IMR-90 (cell line): ENCODE data around the gene ELP2. TPM values are rescaled to one million over a fixed set of nuclear protein-coding genes. Genes with fewer than 3 reads are reported as not detected.

Source experiments
- ATAC-seq: fragments of 200-7000 bp; cut with Tn5 transposase; 2 replicates; pipeline ENCODE4 v1.9.1; 2020; ENCODE audit warnings: low read depth, mild to moderate bottlenecking, moderate library complexity
- BruUV-seq: library from RNA; stranded (reverse); fragments of 400-500 nt; replicated peaks from 2 replicates; lab custom pipeline; 2021; lab: Mats Ljungman, UMichigan
- CTCF ChIA-PET: fragments of 300-600 bp; formaldehyde crosslinking; extraction: SDS; loops from one replicate; lab custom pipeline; 2021; ENCODE audit warnings: antibody characterized with exemption; lab: Yijun Ruan, JAX
- POLR2A ChIA-PET: fragments of 300-600 bp; sonication (Branson Sonifier 250); formaldehyde crosslinking; loops from one replicate; lab custom pipeline; 2022; ENCODE audit warnings: antibody characterized with exemption; ENCODE audit not compliant: unreplicated experiment; lab: Charles Lee
- DNase-seq: peaks from one replicate; pipeline ENCODE4 v3.0.0; 2013
- H2AFZ ChIP-seq: replicated peaks from 2 replicates; pipeline ENCODE3; 2013; ENCODE audit warnings: low read length, mild to moderate bottlenecking; ENCODE audit not compliant: poor library complexity
- H2AK5ac ChIP-seq: 2 replicates; pipeline ENCODE4 v1.6.1; 2013; ENCODE audit warnings: low read depth, low read length, inconsistent platforms
- H2AK9ac ChIP-seq: replicated peaks from 2 replicates; pipeline ENCODE3; 2013; ENCODE audit warnings: mild to moderate bottlenecking, low read depth, low read length, moderate library complexity; ENCODE audit not compliant: poor library complexity
- H2BK120ac ChIP-seq: 2 replicates; pipeline ENCODE4 v1.6.1; 2013; ENCODE audit warnings: low read depth, low read length, inconsistent platforms
- H2BK15ac ChIP-seq: 3 replicates; pipeline ENCODE4 v1.6.1; 2013; ENCODE audit warnings: low read depth, low read length, inconsistent platforms
- H2BK20ac ChIP-seq: 2 replicates; pipeline ENCODE4 v1.6.1; 2013; ENCODE audit warnings: low read depth, mild to moderate bottlenecking, inconsistent platforms, low read length, moderate library complexity
- H2BK5ac ChIP-seq: 2 replicates; pipeline ENCODE4 v1.6.1; 2013; ENCODE audit warnings: mild to moderate bottlenecking, low read depth, low read length, inconsistent platforms; ENCODE audit not compliant: poor library complexity, severe bottlenecking
- H3K14ac ChIP-seq: replicated peaks from 2 replicates; pipeline ENCODE4 v1.6.1; 2013; ENCODE audit warnings: low read depth, low read length, inconsistent platforms
- H3K18ac ChIP-seq: 2 replicates; pipeline ENCODE4 v1.6.1; 2013; ENCODE audit warnings: low read depth, low read length, control low read depth
- H3K23ac ChIP-seq: 2 replicates; pipeline ENCODE4 v1.6.1; 2013; ENCODE audit warnings: low read depth, low read length, inconsistent platforms
- H3K27ac ChIP-seq: 2 replicates; pipeline ENCODE4 v1.5.1; 2013; ENCODE audit warnings: mild to moderate bottlenecking, control low read depth, low read length; ENCODE audit not compliant: insufficient read depth
- H3K27me3 ChIP-seq: 2 replicates; pipeline ENCODE4 v1.6.1; 2013; ENCODE audit warnings: low read length; ENCODE audit not compliant: control insufficient read depth, insufficient read depth
- H3K36me3 ChIP-seq: 2 replicates; pipeline ENCODE4 v1.6.1; 2013; ENCODE audit warnings: low read length, mixed read lengths; ENCODE audit not compliant: control insufficient read depth, insufficient read depth
- H3K4ac ChIP-seq: 2 replicates; pipeline ENCODE4 v1.6.1; 2013; ENCODE audit warnings: low read depth, low read length, inconsistent platforms
- H3K4me1 ChIP-seq: 2 replicates; pipeline ENCODE4 v1.6.1; 2013; ENCODE audit warnings: low read length, mixed read lengths; ENCODE audit not compliant: control insufficient read depth, insufficient read depth
- H3K4me2 ChIP-seq: 2 replicates; pipeline ENCODE4 v1.6.1; 2013; ENCODE audit warnings: low read depth, mild to moderate bottlenecking, control low read depth, low read length, moderate library complexity
- H3K4me3 ChIP-seq: 2 replicates; pipeline ENCODE4 v1.5.1; 2013; ENCODE audit warnings: low read depth, mild to moderate bottlenecking, control low read depth, low read length, moderate library complexity; ENCODE audit not compliant: insufficient read depth
- H3K56ac ChIP-seq: 2 replicates; pipeline ENCODE4 v1.6.1; 2013; ENCODE audit warnings: low read length, inconsistent platforms; ENCODE audit not compliant: insufficient read depth; ENCODE audit errors: extremely low read depth
- H3K79me1 ChIP-seq, 2 experiments: 2 replicates each; pipeline ENCODE4 v1.6.1; 2013; ENCODE audit warnings: low read length in 2 of 2, inconsistent platforms in 1 of 2, low read depth in 1 of 2
- H3K9ac ChIP-seq: 2 replicates; pipeline ENCODE4 v1.6.1; 2013; ENCODE audit warnings: low read depth, low read length, control low read depth
- H3K9me1 ChIP-seq: 2 replicates; pipeline ENCODE4 v1.6.1; 2013; ENCODE audit warnings: low read length, inconsistent platforms; ENCODE audit not compliant: insufficient read depth
- H3K9me3 ChIP-seq: 2 replicates; pipeline ENCODE4 v1.6.1; 2013; ENCODE audit warnings: low read length; ENCODE audit not compliant: control insufficient read depth, insufficient read depth
- H4K20me1 ChIP-seq: 2 replicates; pipeline ENCODE4 v1.6.1; 2013; ENCODE audit warnings: low read length, inconsistent platforms; ENCODE audit not compliant: insufficient read depth
- H4K5ac ChIP-seq: 2 replicates; pipeline ENCODE4 v1.6.1; 2013; ENCODE audit warnings: mild to moderate bottlenecking, low read depth, low read length, control low read depth
- H4K8ac ChIP-seq, 2 experiments: 2 replicates each; pipeline ENCODE4 v1.6.1; 2013; ENCODE audit warnings: low read depth in 2 of 2, low read length in 2 of 2, control low read depth in 1 of 2, inconsistent platforms in 1 of 2
- H4K91ac ChIP-seq: 2 replicates; pipeline ENCODE4 v1.6.1; 2013; ENCODE audit warnings: low read depth, low read length, inconsistent platforms; ENCODE audit not compliant: insufficient read depth
- BHLHE40 ChIP-seq: fragments of 150-350 bp; IDR thresholded peaks from 2 replicates; pipeline ENCODE4 v1.6.1; 2016; ENCODE audit warnings: mild to moderate bottlenecking, low read depth, low read length
- CEBPB ChIP-seq: IDR thresholded peaks from 2 replicates; pipeline ENCODE4 v1.6.1; 2012; ENCODE audit warnings: low read depth, low read length, improper control_type of control experiment
- FOS ChIP-seq: fragments of 150-350 bp; IDR thresholded peaks from 2 replicates; pipeline ENCODE4 v1.6.1; 2016; ENCODE audit warnings: low read depth, low read length
- NFE2L2 ChIP-seq: fragments of 150-350 bp; IDR thresholded peaks from 2 replicates; pipeline ENCODE4 v1.6.1; 2016; ENCODE audit warnings: low read depth, mild to moderate bottlenecking, low read length
- POLR2A ChIP-seq: IDR thresholded peaks from 2 replicates; pipeline ENCODE4 v1.6.1; 2012; ENCODE audit warnings: mild to moderate bottlenecking, low read depth, low read length
- SMC3 ChIP-seq: fragments of 150-350 bp; IDR thresholded peaks from 2 replicates; pipeline ENCODE4 v1.6.1; 2016; ENCODE audit warnings: low read depth, mild to moderate bottlenecking, antibody characterized with exemption, low read length, moderate library complexity
- USF2 ChIP-seq: fragments of 150-350 bp; IDR thresholded peaks from 2 replicates; pipeline ENCODE4 v1.6.1; 2017; ENCODE audit warnings: mild to moderate bottlenecking, antibody characterized with exemption, low read length, low read depth
- WGBS, 2 experiments: methylation state at CpG; one replicate each; pipeline versions ENCODE4 v1.1.5 to v1.1.7; 2013; ENCODE audit warnings: missing lambda C conversion rate in 2 of 2; ENCODE audit not compliant: insufficient read length in 1 of 2; ENCODE audit errors: extremely low coverage in 2 of 2; 5-methylcytosine and 5-hydroxymethylcytosine counted together
- dilution Hi-C: fragments of 300-500 bp; cut with HindIII; formaldehyde crosslinking; loops from one replicate; pipeline ENCODE4 v1.14.3; 2018; ENCODE audit warnings: low sequenced_read_pairs; ENCODE audit not compliant: unreplicated experiment
- in situ Hi-C: fragments of 300-500 bp; cut with MboI; formaldehyde crosslinking; loops from 3 replicates; pipeline ENCODE4 v1.14.3; 2019; ENCODE audit warnings: low sequenced_read_pairs, inconsistent platforms, mixed read lengths
- intact Hi-C: fragments of 100-400 bp; cut with micrococcal nuclease; formaldehyde crosslinking; loops from 2 replicates; pipeline ENCODE4 v1.10.0; 2022
- polyA plus RNA-seq, 3 experiments: library from polyadenylated mRNA; depleted of rRNA; stranded (reverse); fragments of >200 nt; gene quantifications; 2 replicates each; pipeline ENCODE4 v1.2.3, GENCODE V29; 2012; ENCODE audit warnings: low replicate concordance in 1 of 3
- total RNA-seq: library from RNA; depleted of rRNA; stranded (reverse); fragments of >200 nt; gene quantifications from 2 replicates; pipeline ENCODE4 v1.2.3, GENCODE V29; 2012

ELP2 gene
- total and polyA plus RNA-seq, 2 of the 4 experiments (the other 2 are of a cell fraction): 48.1 to 161 TPM

DNA sequence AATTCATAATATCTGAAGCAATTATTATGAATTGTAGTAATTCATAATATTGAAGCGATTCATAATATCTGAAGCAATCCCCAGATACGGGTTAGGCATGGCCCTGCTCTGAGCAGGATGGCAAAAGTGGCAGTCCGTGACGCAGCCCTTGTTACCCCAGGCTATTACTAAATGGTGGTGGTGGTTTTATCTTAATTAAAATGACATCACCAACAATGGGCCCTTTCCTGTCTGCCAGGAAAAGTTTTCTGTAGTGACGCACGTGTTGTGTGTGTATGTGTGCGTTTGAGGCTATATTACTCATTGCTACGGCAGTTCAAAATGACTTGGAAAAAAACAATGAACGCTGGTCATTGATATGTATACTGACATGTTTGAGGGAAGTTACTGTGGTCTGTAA lies 47.0 kb downstream of the ELP2 start:
- intact Hi-C loops: no loop called here
- H2BK20ac ChIP-seq: no peak overlapping the region
- H3K4me1 ChIP-seq: peaks cover 8% of the 10 kb centered on the region
- BruUV-seq: no TSS peak
- H3K9me1 ChIP-seq: peaks cover 15% of the 10 kb centered on the region
- H3K79me1 ChIP-seq: peaks cover 3 to 5% of the 10 kb centered on the region in 2 experiments; a peak in 2 of 4 replicates
- no peaks in the 10 kb centered on the region for H3K27me3 ChIP-seq
- no peak overlapping the region for H3K14ac ChIP-seq
- H3K9ac ChIP-seq: no peak overlapping the region
- ATAC-seq (no peak), DNase-seq (peak; percentile 56)
- no peak overlapping the region for H2BK5ac ChIP-seq
- H4K20me1 ChIP-seq: peaks cover 4% of the 10 kb centered on the region; the same call in 1 of the 2 replicates
- ChIA-PET CTCF (no interaction called here), POLR2A (no interaction called here)
- no peak overlapping the region for H3K18ac ChIP-seq
- dilution Hi-C loops: no loop called here
- H3K27ac ChIP-seq: no peak overlapping the region
- H4K91ac ChIP-seq: no peak overlapping the region
- H4K5ac ChIP-seq: no peak overlapping the region
- no peak overlapping the region for H3K4me2 ChIP-seq
- H2AFZ ChIP-seq: no peak overlapping the region
- no peak overlapping the region for H3K4me3 ChIP-seq
- H2AK9ac ChIP-seq: no peak overlapping the region
- in situ Hi-C loops: no loop called here
- no peaks in the 10 kb centered on the region for H3K9me3 ChIP-seq
- H2BK15ac ChIP-seq: no peak overlapping the region
- H2BK120ac ChIP-seq: no peak overlapping the region
- H3K23ac ChIP-seq: no peak overlapping the region
- H2AK5ac ChIP-seq: no peak overlapping the region
- H4K8ac ChIP-seq: no peak overlapping the region
- no peak overlapping the region for H3K4ac ChIP-seq
- no CpG with 5 or more reads among the region's 9 CpGs for WGBS, 2 experiments
- H3K56ac ChIP-seq: no peak overlapping the region
- TF ChIP-seq FOS (no peak), USF2 (no peak), CEBPB (no peak), NFE2L2 (no peak), SMC3 (no peak), POLR2A (no peak), BHLHE40 (no peak)
- peaks cover 22% of the 10 kb centered on the region for H3K36me3 ChIP-seq
